Neural cell (in vitro differentiated cells): Measurements from ENCODE around the gene SEC16B. TPM values are rescaled to one million over a fixed set of nuclear protein-coding genes. Genes with fewer than 3 reads are reported as not detected.

Experiments
- H2AFZ ChIP-seq: fragments of 200-600, 300-800 bp; sonication (generic), shearing (Covaris generic); 2 replicates; pipeline ENCODE4 v1.6.0; 2014; ENCODE audit warnings: low read depth, mild to moderate bottlenecking, antibody characterized with exemption, low read length, moderate library complexity
- H3F3A ChIP-seq: fragments of 200-600 bp; shearing (Covaris generic); 2 replicates; pipeline ENCODE4 v1.6.1; 2016; ENCODE audit warnings: mild to moderate bottlenecking, moderate library complexity, mixed read lengths, antibody characterized with exemption, low read length; ENCODE audit not compliant: insufficient read depth, poor library complexity, severe bottlenecking
- H3K27ac ChIP-seq: fragments of 200-600, 300-800 bp; sonication (generic), shearing (Covaris generic); 2 replicates; pipeline ENCODE4 v1.5.1; 2014; ENCODE audit warnings: mild to moderate bottlenecking, low read length, moderate library complexity
- H3K27me3 ChIP-seq: fragments of 300-800, 200-600 bp; sonication (generic), shearing (Covaris generic); 2 replicates; pipeline ENCODE4 v1.6.0; 2014; ENCODE audit warnings: mild to moderate bottlenecking, low read depth, low read length, moderate library complexity; ENCODE audit not compliant: insufficient read depth
- H3K36me3 ChIP-seq: fragments of 300-800, 200-600 bp; sonication (generic), shearing (Covaris generic); 2 replicates; pipeline ENCODE4 v1.5.1; 2014; ENCODE audit warnings: mild to moderate bottlenecking, antibody characterized with exemption, low read length, moderate library complexity; ENCODE audit not compliant: insufficient read depth
- H3K4me2 ChIP-seq: fragments of 300-800, 200-600 bp; sonication (generic), shearing (Covaris generic); 2 replicates; pipeline ENCODE4 v1.6.0; 2014; ENCODE audit warnings: mild to moderate bottlenecking, low read length
- H3K4me3 ChIP-seq: fragments of 300-800, 200-600 bp; sonication (generic), shearing (Covaris generic); 2 replicates; pipeline ENCODE4 v1.5.1; 2014; ENCODE audit warnings: mild to moderate bottlenecking, low read length, moderate library complexity
- H3K79me2 ChIP-seq: fragments of 200-600 bp; shearing (Covaris generic); replicated peaks from 2 replicates; pipeline ENCODE4 v1.6.0; 2014; ENCODE audit warnings: mild to moderate bottlenecking, low read length, moderate library complexity; ENCODE audit not compliant: insufficient read depth
- H3K9ac ChIP-seq: fragments of 300-800, 200-600 bp; sonication (generic), shearing (Covaris generic); 2 replicates; pipeline ENCODE4 v1.6.1; 2016; ENCODE audit warnings: mild to moderate bottlenecking, low read length, mixed read lengths
- H3K9me2 ChIP-seq: fragments of 200-600 bp; shearing (Covaris generic); 2 replicates; pipeline ENCODE4 v1.6.1; 2016; ENCODE audit warnings: mild to moderate bottlenecking, low read length, mixed read lengths; ENCODE audit not compliant: insufficient read depth
- H3K9me3 ChIP-seq: fragments of 200-600, 300-800 bp; sonication (generic), shearing (Covaris generic); 2 replicates; pipeline ENCODE4 v1.6.1; 2016; ENCODE audit warnings: mild to moderate bottlenecking, mixed run types, low read length, moderate library complexity, mixed read lengths
- H4K20me1 ChIP-seq: fragments of 200-600 bp; shearing (Covaris generic); 2 replicates; pipeline ENCODE4 v1.6.1; 2016; ENCODE audit warnings: mild to moderate bottlenecking, mixed run types; ENCODE audit not compliant: insufficient read depth
- EP300 ChIP-seq: fragments of 450-650 bp; conservative IDR thresholded peaks from 2 replicates; pipeline ENCODE4 v1.6.1; 2014; ENCODE audit warnings: antibody characterized with exemption, mild to moderate bottlenecking, moderate library complexity; ENCODE audit not compliant: poor library complexity, severe bottlenecking
- EZH2 ChIP-seq: fragments of 200-600, 300-800 bp; shearing (Covaris generic), sonication (generic); IDR thresholded peaks from 2 replicates; pipeline ENCODE4 v1.6.1; 2014; ENCODE audit warnings: antibody characterized with exemption, low read length, borderline replicate concordance, mild to moderate bottlenecking; ENCODE audit not compliant: insufficient read depth, poor library complexity, severe bottlenecking
- MXI1 ChIP-seq: fragments of 450-650 bp; conservative IDR thresholded peaks from 2 replicates; pipeline ENCODE4 v1.6.1; 2014; ENCODE audit warnings: antibody characterized with exemption, mild to moderate bottlenecking; ENCODE audit not compliant: poor library complexity, severe bottlenecking
- POLR2AphosphoS5 ChIP-seq: IDR thresholded peaks from 2 replicates; pipeline ENCODE4 v1.6.1; 2012
- RAD21 ChIP-seq: fragments of 450-650 bp; conservative IDR thresholded peaks from 2 replicates; pipeline ENCODE4 v1.6.1; 2014; ENCODE audit warnings: antibody characterized with exemption, mild to moderate bottlenecking, moderate library complexity
- SMC3 ChIP-seq: fragments of 450-650 bp; conservative IDR thresholded peaks from 2 replicates; pipeline ENCODE4 v1.6.1; 2014; ENCODE audit warnings: antibody characterized with exemption, mild to moderate bottlenecking, moderate library complexity; ENCODE audit not compliant: poor library complexity
- TAF1 ChIP-seq: IDR thresholded peaks from 2 replicates; pipeline ENCODE4 v1.6.1; 2012; ENCODE audit warnings: low read depth
- polyA plus RNA-seq: library from polyadenylated mRNA; depleted of rRNA; stranded (reverse); fragments of >200 nt; gene quantifications from 2 replicates; pipeline ENCODE4 v1.2.3, GENCODE V29; 2014
- TF ChIP-seq, protein P1 (sequence below): fragments of 450-650 bp; IDR thresholded peaks from 2 replicates; pipeline ENCODE4 v1.5.1; 2014; ENCODE audit warnings: antibody characterized with exemption, mild to moderate bottlenecking, moderate library complexity; ENCODE audit not compliant: poor library complexity, severe bottlenecking
- TF ChIP-seq, protein P2 (sequence below): IDR thresholded peaks from 2 replicates; pipeline ENCODE4 v1.6.1; 2012; ENCODE audit warnings: borderline replicate concordance

The SEC16B gene
- polyA plus RNA-seq, 1 donor from 2014 or later = 0.78 TPM

- Histone ChIP-seq H3K9me2 (no peaks in the 10 kb centered on the region), H3K27ac (no peak overlapping the region), H3K9me3 (no peaks in the 10 kb centered on the region), H2AFZ (no peak overlapping the region), H4K20me1 (no peaks in the 10 kb centered on the region), H3K36me3 (no peaks in the 10 kb centered on the region), H3K4me2 (no peak overlapping the region), H3K27me3 (no peaks in the 10 kb centered on the region), H3K79me2 (no peaks in the 10 kb centered on the region), H3K4me3 (no peak overlapping the region), H3F3A (no peaks in the 10 kb centered on the region), H3K9ac (peak overlapping the region; percentile 22)
- TF ChIP-seq TAF1 = no peak
- TF ChIP-seq, protein P1, sequence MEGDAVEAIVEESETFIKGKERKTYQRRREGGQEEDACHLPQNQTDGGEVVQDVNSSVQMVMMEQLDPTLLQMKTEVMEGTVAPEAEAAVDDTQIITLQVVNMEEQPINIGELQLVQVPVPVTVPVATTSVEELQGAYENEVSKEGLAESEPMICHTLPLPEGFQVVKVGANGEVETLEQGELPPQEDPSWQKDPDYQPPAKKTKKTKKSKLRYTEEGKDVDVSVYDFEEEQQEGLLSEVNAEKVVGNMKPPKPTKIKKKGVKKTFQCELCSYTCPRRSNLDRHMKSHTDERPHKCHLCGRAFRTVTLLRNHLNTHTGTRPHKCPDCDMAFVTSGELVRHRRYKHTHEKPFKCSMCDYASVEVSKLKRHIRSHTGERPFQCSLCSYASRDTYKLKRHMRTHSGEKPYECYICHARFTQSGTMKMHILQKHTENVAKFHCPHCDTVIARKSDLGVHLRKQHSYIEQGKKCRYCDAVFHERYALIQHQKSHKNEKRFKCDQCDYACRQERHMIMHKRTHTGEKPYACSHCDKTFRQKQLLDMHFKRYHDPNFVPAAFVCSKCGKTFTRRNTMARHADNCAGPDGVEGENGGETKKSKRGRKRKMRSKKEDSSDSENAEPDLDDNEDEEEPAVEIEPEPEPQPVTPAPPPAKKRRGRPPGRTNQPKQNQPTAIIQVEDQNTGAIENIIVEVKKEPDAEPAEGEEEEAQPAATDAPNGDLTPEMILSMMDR = peak; percentile 95
- peak; percentile 97 for TF ChIP-seq SMC3
- no peak for TF ChIP-seq POLR2AphosphoS5
- peak; percentile 98 for TF ChIP-seq RAD21
Measured at GRCh38 chr1:177945943-177946650, 23.8 kb downstream of the SEC16B start.

DNA sequence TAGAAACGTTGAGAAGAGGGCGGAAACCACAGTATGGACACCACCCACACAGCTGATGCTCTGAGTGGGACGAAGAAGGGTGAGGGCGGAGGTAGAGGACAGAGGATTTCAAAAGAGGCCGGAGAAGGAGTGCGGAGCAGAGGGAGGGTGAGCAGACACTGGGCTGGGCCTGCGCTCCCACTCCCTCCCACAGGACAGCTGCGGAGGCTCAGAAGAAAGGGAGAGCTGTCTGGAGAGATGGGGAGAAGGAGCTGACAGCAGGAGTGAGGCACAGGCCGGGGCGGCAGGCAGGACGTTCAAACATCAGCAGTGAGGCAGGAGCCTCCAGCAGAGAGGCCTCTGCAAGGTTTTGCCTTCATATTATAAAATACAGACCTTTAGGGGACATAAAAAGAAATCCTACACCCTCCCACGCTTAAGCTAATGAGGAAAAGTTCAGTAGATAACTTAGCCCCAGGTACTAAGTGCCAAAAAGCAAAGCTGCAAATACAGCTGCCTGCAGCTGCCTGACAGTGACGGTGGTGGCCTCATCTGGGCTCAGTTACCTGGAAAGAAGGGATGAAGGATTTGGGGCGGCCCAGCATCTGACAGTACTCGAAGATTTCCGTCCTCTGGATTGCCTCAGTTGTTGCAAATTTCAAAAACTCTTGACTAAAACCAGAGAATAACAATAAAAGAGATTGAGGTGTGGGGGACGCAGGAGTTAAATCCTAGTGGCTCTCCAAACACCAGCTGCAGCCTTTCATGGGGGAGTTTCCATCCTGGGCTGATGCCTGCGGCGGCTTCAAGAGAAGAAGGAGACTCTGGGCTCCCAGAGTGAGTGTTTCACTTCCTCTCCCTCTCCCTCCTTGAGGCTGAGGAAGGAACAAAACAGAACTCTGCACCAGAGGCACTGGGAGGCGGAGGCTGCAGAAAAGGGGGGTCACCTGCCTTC lies 25.6 kb downstream of the SEC16B start:
- no peaks in the 10 kb centered on the region for H3K36me3 ChIP-seq
- H3K4me2 ChIP-seq = no peak overlapping the region
- H3K9ac ChIP-seq = no peak overlapping the region
- no peaks in the 10 kb centered on the region for H3K79me2 ChIP-seq
- no peaks in the 10 kb centered on the region for H3F3A ChIP-seq
- no peak overlapping the region for H3K27ac ChIP-seq
- H3K4me3 ChIP-seq = no peak overlapping the region
- H3K27me3 ChIP-seq = no peaks in the 10 kb centered on the region
- TF ChIP-seq TAF1 = no peak
- no peak for TF ChIP-seq POLR2AphosphoS5
- TF ChIP-seq RAD21 = no peak
- TF ChIP-seq MXI1 = no peak
- TF ChIP-seq EP300 = no peak
- TF ChIP-seq, protein P1 = no peak
- no peak for TF ChIP-seq EZH2
- TF ChIP-seq SMC3 = no peak
- TF ChIP-seq, protein P2, sequence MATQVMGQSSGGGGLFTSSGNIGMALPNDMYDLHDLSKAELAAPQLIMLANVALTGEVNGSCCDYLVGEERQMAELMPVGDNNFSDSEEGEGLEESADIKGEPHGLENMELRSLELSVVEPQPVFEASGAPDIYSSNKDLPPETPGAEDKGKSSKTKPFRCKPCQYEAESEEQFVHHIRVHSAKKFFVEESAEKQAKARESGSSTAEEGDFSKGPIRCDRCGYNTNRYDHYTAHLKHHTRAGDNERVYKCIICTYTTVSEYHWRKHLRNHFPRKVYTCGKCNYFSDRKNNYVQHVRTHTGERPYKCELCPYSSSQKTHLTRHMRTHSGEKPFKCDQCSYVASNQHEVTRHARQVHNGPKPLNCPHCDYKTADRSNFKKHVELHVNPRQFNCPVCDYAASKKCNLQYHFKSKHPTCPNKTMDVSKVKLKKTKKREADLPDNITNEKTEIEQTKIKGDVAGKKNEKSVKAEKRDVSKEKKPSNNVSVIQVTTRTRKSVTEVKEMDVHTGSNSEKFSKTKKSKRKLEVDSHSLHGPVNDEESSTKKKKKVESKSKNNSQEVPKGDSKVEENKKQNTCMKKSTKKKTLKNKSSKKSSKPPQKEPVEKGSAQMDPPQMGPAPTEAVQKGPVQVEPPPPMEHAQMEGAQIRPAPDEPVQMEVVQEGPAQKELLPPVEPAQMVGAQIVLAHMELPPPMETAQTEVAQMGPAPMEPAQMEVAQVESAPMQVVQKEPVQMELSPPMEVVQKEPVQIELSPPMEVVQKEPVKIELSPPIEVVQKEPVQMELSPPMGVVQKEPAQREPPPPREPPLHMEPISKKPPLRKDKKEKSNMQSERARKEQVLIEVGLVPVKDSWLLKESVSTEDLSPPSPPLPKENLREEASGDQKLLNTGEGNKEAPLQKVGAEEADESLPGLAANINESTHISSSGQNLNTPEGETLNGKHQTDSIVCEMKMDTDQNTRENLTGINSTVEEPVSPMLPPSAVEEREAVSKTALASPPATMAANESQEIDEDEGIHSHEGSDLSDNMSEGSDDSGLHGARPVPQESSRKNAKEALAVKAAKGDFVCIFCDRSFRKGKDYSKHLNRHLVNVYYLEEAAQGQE = no peak
- no peaks in the 10 kb centered on the region for H3K9me2 ChIP-seq
- H4K20me1 ChIP-seq = no peaks in the 10 kb centered on the region
- H2AFZ ChIP-seq = no peak overlapping the region
- no peaks in the 10 kb centered on the region for H3K9me3 ChIP-seq
